ENCODE results near the gene DCDC2.

The DCDC2 gene

GRCh38 chr6:24149836-24150235 is 208.0 kb downstream of the DCDC2 start:
- H3K27ac ChIP-seq (replicated peaks): no peak overlapping the region
- no peak for TF ChIP-seq POLR2AphosphoS5 (IDR thresholded peaks at IDR 0.05; ENCODE audit: low read depth)
- TF ChIP-seq GABPA (IDR thresholded peaks at IDR 0.05; ENCODE audit: low read depth): no peak
- TF ChIP-seq, protein P1, sequence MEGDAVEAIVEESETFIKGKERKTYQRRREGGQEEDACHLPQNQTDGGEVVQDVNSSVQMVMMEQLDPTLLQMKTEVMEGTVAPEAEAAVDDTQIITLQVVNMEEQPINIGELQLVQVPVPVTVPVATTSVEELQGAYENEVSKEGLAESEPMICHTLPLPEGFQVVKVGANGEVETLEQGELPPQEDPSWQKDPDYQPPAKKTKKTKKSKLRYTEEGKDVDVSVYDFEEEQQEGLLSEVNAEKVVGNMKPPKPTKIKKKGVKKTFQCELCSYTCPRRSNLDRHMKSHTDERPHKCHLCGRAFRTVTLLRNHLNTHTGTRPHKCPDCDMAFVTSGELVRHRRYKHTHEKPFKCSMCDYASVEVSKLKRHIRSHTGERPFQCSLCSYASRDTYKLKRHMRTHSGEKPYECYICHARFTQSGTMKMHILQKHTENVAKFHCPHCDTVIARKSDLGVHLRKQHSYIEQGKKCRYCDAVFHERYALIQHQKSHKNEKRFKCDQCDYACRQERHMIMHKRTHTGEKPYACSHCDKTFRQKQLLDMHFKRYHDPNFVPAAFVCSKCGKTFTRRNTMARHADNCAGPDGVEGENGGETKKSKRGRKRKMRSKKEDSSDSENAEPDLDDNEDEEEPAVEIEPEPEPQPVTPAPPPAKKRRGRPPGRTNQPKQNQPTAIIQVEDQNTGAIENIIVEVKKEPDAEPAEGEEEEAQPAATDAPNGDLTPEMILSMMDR (IDR thresholded peaks at IDR 0.05; ENCODE audit: insufficient read depth, low read length): no peak
- TF ChIP-seq, protein P2, sequence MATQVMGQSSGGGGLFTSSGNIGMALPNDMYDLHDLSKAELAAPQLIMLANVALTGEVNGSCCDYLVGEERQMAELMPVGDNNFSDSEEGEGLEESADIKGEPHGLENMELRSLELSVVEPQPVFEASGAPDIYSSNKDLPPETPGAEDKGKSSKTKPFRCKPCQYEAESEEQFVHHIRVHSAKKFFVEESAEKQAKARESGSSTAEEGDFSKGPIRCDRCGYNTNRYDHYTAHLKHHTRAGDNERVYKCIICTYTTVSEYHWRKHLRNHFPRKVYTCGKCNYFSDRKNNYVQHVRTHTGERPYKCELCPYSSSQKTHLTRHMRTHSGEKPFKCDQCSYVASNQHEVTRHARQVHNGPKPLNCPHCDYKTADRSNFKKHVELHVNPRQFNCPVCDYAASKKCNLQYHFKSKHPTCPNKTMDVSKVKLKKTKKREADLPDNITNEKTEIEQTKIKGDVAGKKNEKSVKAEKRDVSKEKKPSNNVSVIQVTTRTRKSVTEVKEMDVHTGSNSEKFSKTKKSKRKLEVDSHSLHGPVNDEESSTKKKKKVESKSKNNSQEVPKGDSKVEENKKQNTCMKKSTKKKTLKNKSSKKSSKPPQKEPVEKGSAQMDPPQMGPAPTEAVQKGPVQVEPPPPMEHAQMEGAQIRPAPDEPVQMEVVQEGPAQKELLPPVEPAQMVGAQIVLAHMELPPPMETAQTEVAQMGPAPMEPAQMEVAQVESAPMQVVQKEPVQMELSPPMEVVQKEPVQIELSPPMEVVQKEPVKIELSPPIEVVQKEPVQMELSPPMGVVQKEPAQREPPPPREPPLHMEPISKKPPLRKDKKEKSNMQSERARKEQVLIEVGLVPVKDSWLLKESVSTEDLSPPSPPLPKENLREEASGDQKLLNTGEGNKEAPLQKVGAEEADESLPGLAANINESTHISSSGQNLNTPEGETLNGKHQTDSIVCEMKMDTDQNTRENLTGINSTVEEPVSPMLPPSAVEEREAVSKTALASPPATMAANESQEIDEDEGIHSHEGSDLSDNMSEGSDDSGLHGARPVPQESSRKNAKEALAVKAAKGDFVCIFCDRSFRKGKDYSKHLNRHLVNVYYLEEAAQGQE (IDR thresholded peaks at IDR 0.05; ENCODE audit: insufficient replicate concordance, low read depth): no peak
- TF ChIP-seq SPI1 (IDR thresholded peaks at IDR 0.05; ENCODE audit: borderline replicate concordance, low read depth): no peak
- no peak for DNase-seq (ENCODE audit: low read depth in 1 of 2, low spot score in 1 of 2)
- no peak overlapping the region for H3K4me3 ChIP-seq (replicated peaks; ENCODE audit: insufficient read depth, low read length)
- no peaks in the 10 kb centered on the region for H3K27me3 ChIP-seq (ENCODE audit: insufficient read depth, poor library complexity, severe bottlenecking)

GRCh38 chr6:24149296-24149695 is 208.6 kb downstream of the DCDC2 start:
- TF ChIP-seq, protein P1 (IDR thresholded peaks at IDR 0.05; ENCODE audit: insufficient read depth, low read length): no peak
- TF ChIP-seq, protein P2 (IDR thresholded peaks at IDR 0.05; ENCODE audit: insufficient replicate concordance, low read depth): no peak
- TF ChIP-seq GABPA (IDR thresholded peaks at IDR 0.05; ENCODE audit: low read depth) (no peak), POLR2AphosphoS5 (IDR thresholded peaks at IDR 0.05; ENCODE audit: low read depth) (no peak), SPI1 (IDR thresholded peaks at IDR 0.05; ENCODE audit: borderline replicate concordance, low read depth) (no peak)

GRCh38 chr6:24148684-24149083 is 209.2 kb downstream of the DCDC2 start:
- Histone ChIP-seq H3K4me3 (replicated peaks; ENCODE audit: insufficient read depth, low read length) (no peak overlapping the region), H3K27me3 (ENCODE audit: insufficient read depth, poor library complexity, severe bottlenecking) (no peaks in the 10 kb centered on the region), H3K27ac (replicated peaks) (no peak overlapping the region)
- TF ChIP-seq, protein P2 (IDR thresholded peaks at IDR 0.05; ENCODE audit: insufficient replicate concordance, low read depth): no peak
- TF ChIP-seq GABPA (IDR thresholded peaks at IDR 0.05; ENCODE audit: low read depth): no peak
- TF ChIP-seq SPI1 (IDR thresholded peaks at IDR 0.05; ENCODE audit: borderline replicate concordance, low read depth): no peak
- TF ChIP-seq, protein P1 (IDR thresholded peaks at IDR 0.05; ENCODE audit: insufficient read depth, low read length): no peak
- TF ChIP-seq POLR2AphosphoS5 (IDR thresholded peaks at IDR 0.05; ENCODE audit: low read depth): no peak
- DNase-seq (ENCODE audit: low read depth in 1 of 2, low spot score in 1 of 2): no peak

More at GRCh38 chr6:24149296-24149695, 208.6 kb downstream of the DCDC2 start:
- no peak for DNase-seq (ENCODE audit: low read depth in 1 of 2, low spot score in 1 of 2)
- no peaks in the 10 kb centered on the region for H3K27me3 ChIP-seq (ENCODE audit: insufficient read depth, poor library complexity, severe bottlenecking)
- no peak overlapping the region for H3K27ac ChIP-seq (replicated peaks)
- H3K4me3 ChIP-seq (replicated peaks; ENCODE audit: insufficient read depth, low read length): no peak overlapping the region

Measured in HL-60 (cell line).